Measurements from ENCODE around the gene DCTPP1. TPM values are rescaled to one million over a fixed set of nuclear protein-coding genes. Genes with fewer than 3 reads are reported as not detected.
A peak's percentile ranks its signal among the peaks of the same experiment; 100 is the strongest.

DCTPP1 gene
- total and polyA plus RNA-seq, 2 of the 13 experiments (the other 11 are each of a cell fraction or from before 2014, with no cell fraction given), result 54.8 to 74.4 TPM

DNA sequence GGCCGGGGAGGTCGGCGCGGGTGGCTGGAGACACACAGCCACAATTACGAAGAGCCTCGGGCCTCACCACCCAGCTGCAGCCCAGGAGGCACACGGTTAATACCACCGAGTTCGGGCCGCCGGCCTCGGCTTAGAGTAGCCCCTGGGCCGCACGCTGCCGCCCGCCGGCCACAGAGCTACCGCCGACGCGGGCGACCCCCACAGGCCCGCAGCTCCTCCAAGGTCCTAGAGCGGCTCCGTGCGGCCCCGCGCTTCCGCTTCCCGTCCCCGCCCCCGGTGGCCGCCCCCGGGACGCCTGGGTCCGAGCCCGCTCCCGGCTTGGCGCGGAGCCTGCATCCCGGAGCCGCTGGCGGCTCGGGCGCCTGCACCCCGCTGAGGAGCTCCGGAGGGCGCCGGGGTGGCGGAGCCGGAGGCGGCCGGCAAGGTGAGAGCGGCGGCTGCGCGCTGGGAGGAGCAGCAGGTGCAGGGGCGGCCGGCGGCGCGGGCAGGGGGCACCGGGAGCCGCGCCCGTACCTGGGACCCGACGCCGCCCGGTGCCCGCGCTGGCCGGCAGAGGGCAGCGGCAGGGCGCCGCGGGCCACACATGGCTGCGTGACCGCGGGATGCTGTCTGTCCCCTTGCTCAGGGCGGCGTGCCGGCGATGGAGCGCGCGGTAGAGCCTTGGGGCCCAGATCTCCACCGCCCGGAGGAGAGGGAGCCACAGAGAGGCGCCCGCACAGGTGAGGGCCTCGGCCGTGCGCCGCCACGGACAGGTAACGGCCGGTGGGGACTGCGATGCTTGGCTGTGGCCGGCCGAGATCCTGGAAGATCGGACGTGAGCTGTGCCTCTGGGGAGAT lies 34.5 kb downstream of the DCTPP1 start, which contains the start of gene ZNF48 (continued):
- TF ChIP-seq, protein P1, sequence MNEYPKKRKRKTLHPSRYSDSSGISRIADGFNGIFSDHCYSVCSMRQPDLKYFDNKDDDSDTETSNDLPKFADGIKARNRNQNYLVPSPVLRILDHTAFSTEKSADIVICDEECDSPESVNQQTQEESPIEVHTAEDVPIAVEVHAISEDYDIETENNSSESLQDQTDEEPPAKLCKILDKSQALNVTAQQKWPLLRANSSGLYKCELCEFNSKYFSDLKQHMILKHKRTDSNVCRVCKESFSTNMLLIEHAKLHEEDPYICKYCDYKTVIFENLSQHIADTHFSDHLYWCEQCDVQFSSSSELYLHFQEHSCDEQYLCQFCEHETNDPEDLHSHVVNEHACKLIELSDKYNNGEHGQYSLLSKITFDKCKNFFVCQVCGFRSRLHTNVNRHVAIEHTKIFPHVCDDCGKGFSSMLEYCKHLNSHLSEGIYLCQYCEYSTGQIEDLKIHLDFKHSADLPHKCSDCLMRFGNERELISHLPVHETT (CRISPR knock-in tag; conservative IDR thresholded peaks at IDR 0.05), result peak; percentile 97
- TF ChIP-seq ASH2L (IDR thresholded peaks at IDR 0.05; ENCODE audit: insufficient read length, low read depth, low read length) (peak; percentile 96), CENPT (CRISPR knock-in tag; IDR thresholded peaks at IDR 0.05; ENCODE audit: low read depth) (0 out of 2 replicates have a peak, but pooled peaks have one; percentile 51), YY1 (IDR thresholded peaks at IDR 0.05; ENCODE audit: insufficient read depth, insufficient replicate concordance, low read depth, low read length) (peak; percentile 78), KLF11 (CRISPR knock-in tag; IDR thresholded peaks at IDR 0.05) (no peak), ZBTB7B (CRISPR knock-in tag; IDR thresholded peaks at IDR 0.05) (peak; percentile 86), NFE2L1 (CRISPR knock-in tag; IDR thresholded peaks at IDR 0.05; ENCODE audit: borderline replicate concordance) (peak; percentile 60; the same call in 1 of the 2 replicates), ZNF747 (CRISPR knock-in tag; IDR thresholded peaks at IDR 0.05; ENCODE audit: borderline replicate concordance) (peak; percentile 0; the same call in 1 of the 2 replicates), TCF7 (IDR thresholded peaks at IDR 0.05; ENCODE audit: low read depth) (no peak), ZNF234 (CRISPR knock-in tag; conservative IDR thresholded peaks at IDR 0.05) (no peak), ZNF83 (CRISPR knock-in tag; IDR thresholded peaks at IDR 0.05; ENCODE audit: borderline replicate concordance) (peak; percentile 79; the same call in 1 of the 2 replicates), MLLT10 (CRISPR knock-in tag; IDR thresholded peaks at IDR 0.05) (no peak), IKZF4 (CRISPR knock-in tag; IDR thresholded peaks at IDR 0.05; ENCODE audit: borderline replicate concordance, low read depth, not compliant biosample characterization) (peak; percentile 79), ZNF326 (CRISPR knock-in tag; IDR thresholded peaks at IDR 0.05; ENCODE audit: borderline replicate concordance) (no peak), ZNF772 (CRISPR knock-in tag; IDR thresholded peaks at IDR 0.05) (no peak), ZNF136 (CRISPR knock-in tag; IDR thresholded peaks at IDR 0.05; ENCODE audit: low read depth) (peak; percentile 51; the same call in 1 of the 2 replicates), TBX2 (CRISPR knock-in tag; IDR thresholded peaks at IDR 0.05; ENCODE audit: borderline replicate concordance) (0 out of 2 replicates have a peak, but pooled peaks have one; percentile 38), GZF1 (CRISPR knock-in tag; IDR thresholded peaks at IDR 0.05) (no peak)
- TF ChIP-seq, protein P2, sequence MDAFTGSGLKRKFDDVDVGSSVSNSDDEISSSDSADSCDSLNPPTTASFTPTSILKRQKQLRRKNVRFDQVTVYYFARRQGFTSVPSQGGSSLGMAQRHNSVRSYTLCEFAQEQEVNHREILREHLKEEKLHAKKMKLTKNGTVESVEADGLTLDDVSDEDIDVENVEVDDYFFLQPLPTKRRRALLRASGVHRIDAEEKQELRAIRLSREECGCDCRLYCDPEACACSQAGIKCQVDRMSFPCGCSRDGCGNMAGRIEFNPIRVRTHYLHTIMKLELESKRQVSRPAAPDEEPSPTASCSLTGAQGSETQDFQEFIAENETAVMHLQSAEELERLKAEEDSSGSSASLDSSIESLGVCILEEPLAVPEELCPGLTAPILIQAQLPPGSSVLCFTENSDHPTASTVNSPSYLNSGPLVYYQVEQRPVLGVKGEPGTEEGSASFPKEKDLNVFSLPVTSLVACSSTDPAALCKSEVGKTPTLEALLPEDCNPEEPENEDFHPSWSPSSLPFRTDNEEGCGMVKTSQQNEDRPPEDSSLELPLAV (CRISPR knock-in tag; conservative IDR thresholded peaks at IDR 0.05; ENCODE audit: low read depth), result no peak; the same call in 1 of the 2 replicates
- TF ChIP-seq, protein P3, sequence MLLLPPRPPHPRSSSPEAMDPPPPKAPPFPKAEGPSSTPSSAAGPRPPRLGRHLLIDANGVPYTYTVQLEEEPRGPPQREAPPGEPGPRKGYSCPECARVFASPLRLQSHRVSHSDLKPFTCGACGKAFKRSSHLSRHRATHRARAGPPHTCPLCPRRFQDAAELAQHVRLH (CRISPR knock-in tag; IDR thresholded peaks at IDR 0.05; ENCODE audit: borderline replicate concordance, low read depth), result peak; percentile 83; the same call in 1 of the 2 replicates
- TF ChIP-seq, protein P4, sequence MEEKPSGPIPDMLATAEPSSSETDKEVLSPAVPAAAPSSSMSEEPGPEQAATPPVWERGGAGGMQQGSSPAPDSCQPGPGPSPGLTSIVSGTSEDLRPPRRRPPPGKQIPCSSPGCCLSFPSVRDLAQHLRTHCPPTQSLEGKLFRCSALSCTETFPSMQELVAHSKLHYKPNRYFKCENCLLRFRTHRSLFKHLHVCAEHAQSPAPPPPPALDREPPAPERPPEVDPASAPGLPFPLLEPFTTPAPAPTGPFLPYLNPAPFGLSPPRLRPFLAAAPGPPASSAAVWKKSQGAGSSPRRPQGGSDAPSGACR (CRISPR knock-in tag; IDR thresholded peaks at IDR 0.05), result peak; percentile 94

Measured in HepG2 (cell line).